ENCODE results near the gene CCND2. TPM values are rescaled to one million over a fixed set of nuclear protein-coding genes. Genes with fewer than 3 reads are reported as not detected.

The CCND2 gene
- total RNA-seq, 1 donor from 2014 or later = 57.5 TPM

GRCh38 chr12:4228122-4228580 lies 45.4 kb upstream of the CCND2 start:
- no peak overlapping the region for H3K27ac ChIP-seq
- no peaks in the 10 kb centered on the region for H3K4me1 ChIP-seq
- H3K36me3 ChIP-seq = no peaks in the 10 kb centered on the region
- TF ChIP-seq POLR2A (IDR thresholded peaks at IDR 0.05) = no peak
- TF ChIP-seq POLR2AphosphoS5 (IDR thresholded peaks at IDR 0.05; ENCODE audit: insufficient read depth in 1 of 2, low read depth in 1 of 2) = no peak
- no peak for DNase-seq (ENCODE audit: extremely low spot score in 2 of 2)
- no peak overlapping the region for H3K4me3 ChIP-seq
- no peaks in the 10 kb centered on the region for H3K27me3 ChIP-seq
- intact Hi-C loops (cut with DNase I) = no loop called here
- H3K9me3 ChIP-seq = no peaks in the 10 kb centered on the region

GRCh38 chr12:4230526-4230925 lies 43.0 kb upstream of the CCND2 start:
- Histone ChIP-seq H3K4me3 (no peak overlapping the region), H3K27ac (no peak overlapping the region), H3K27me3 (no peaks in the 10 kb centered on the region), H3K4me1 (no peaks in the 10 kb centered on the region), H3K36me3 (no peaks in the 10 kb centered on the region), H3K9me3 (no peaks in the 10 kb centered on the region)
- TF ChIP-seq POLR2A (IDR thresholded peaks at IDR 0.05) (no peak), POLR2AphosphoS5 (IDR thresholded peaks at IDR 0.05; ENCODE audit: insufficient read depth in 1 of 2, low read depth in 1 of 2) (no peak), CTCF (IDR thresholded peaks at IDR 0.05) (no peak)
- intact Hi-C loops (cut with DNase I) = no loop called here
- DNase-seq (ENCODE audit: extremely low spot score in 2 of 2) = peak in 1 of 2 donors; percentile 52

GRCh38 chr12:4238577-4238976 lies 35.0 kb upstream of the CCND2 start:
- Histone ChIP-seq H3K27ac (no peak overlapping the region), H3K27me3 (no peaks in the 10 kb centered on the region), H3K36me3 (no peaks in the 10 kb centered on the region), H3K4me3 (no peak overlapping the region), H3K4me1 (no peaks in the 10 kb centered on the region), H3K9me3 (peaks cover 4% of the 10 kb centered on the region)
- DNase-seq (ENCODE audit: extremely low spot score in 2 of 2) = no peak
- intact Hi-C loops (cut with DNase I) = no loop called here
- TF ChIP-seq POLR2AphosphoS5 (IDR thresholded peaks at IDR 0.05; ENCODE audit: insufficient read depth in 1 of 2, low read depth in 1 of 2) (no peak), POLR2A (IDR thresholded peaks at IDR 0.05) (no peak), CTCF (IDR thresholded peaks at IDR 0.05) (no peak)

GRCh38 chr12:4239746-4240145 lies 33.8 kb upstream of the CCND2 start:
- no peak overlapping the region for H3K4me3 ChIP-seq
- TF ChIP-seq POLR2AphosphoS5 (IDR thresholded peaks at IDR 0.05; ENCODE audit: insufficient read depth in 1 of 2, low read depth in 1 of 2) (no peak), CTCF (IDR thresholded peaks at IDR 0.05) (no peak), POLR2A (IDR thresholded peaks at IDR 0.05) (no peak)
- H3K9me3 ChIP-seq = peaks cover 4% of the 10 kb centered on the region
- no peak for DNase-seq (ENCODE audit: extremely low spot score in 2 of 2)
- H3K36me3 ChIP-seq = no peaks in the 10 kb centered on the region
- no peaks in the 10 kb centered on the region for H3K27me3 ChIP-seq
- H3K27ac ChIP-seq = no peak overlapping the region
- no peaks in the 10 kb centered on the region for H3K4me1 ChIP-seq
- intact Hi-C loops (cut with DNase I) = no loop called here

- intact Hi-C loops (cut with DNase I) = no loop called here
- TF ChIP-seq POLR2A (IDR thresholded peaks at IDR 0.05) = no peak
- no peak for TF ChIP-seq POLR2AphosphoS5 (IDR thresholded peaks at IDR 0.05; ENCODE audit: insufficient read depth in 1 of 2, low read depth in 1 of 2)
- TF ChIP-seq CTCF (IDR thresholded peaks at IDR 0.05) = no peak
- Histone ChIP-seq H3K4me1 (no peaks in the 10 kb centered on the region), H3K36me3 (no peaks in the 10 kb centered on the region), H3K27me3 (no peaks in the 10 kb centered on the region), H3K4me3 (no peak overlapping the region), H3K27ac (no peak overlapping the region), H3K9me3 (peaks cover 4% of the 10 kb centered on the region)
- DNase-seq (ENCODE audit: extremely low spot score in 2 of 2) = no peak
These were observed 33.3 kb upstream of the CCND2 start for GRCh38 chr12:4240161-4240783.
